GM18517 (cell line): ENCODE results near the gene CCDC33.

Source experiments
- ATAC-seq: cut with Tn5 transposase; IDR thresholded peaks from one replicate; pipeline ENCODE4 v1.9.1; 2021; ENCODE audit warnings: mild to moderate bottlenecking, moderate library complexity; ENCODE audit not compliant: unreplicated experiment

CCDC33 gene

GRCh38 chr15:74281147-74282133 is 45.3 kb downstream of the CCDC33 start:
- no peak for ATAC-seq

GRCh38 chr15:74283368-74283767 is 47.2 kb downstream of the CCDC33 start:
- no peak for ATAC-seq

- no peak for ATAC-seq
Measured at GRCh38 chr15:74289671-74290070, 53.5 kb downstream of the CCDC33 start.

GRCh38 chr15:74290645-74291044 is 54.5 kb downstream of the CCDC33 start:
- ATAC-seq: no peak

- no peak for ATAC-seq
Measured at GRCh38 chr15:74291101-74292071, 55.3 kb downstream of the CCDC33 start.

GRCh38 chr15:74293021-74293810 is 57.1 kb downstream of the CCDC33 start:
- ATAC-seq: no peak

GRCh38 chr15:74294010-74294409 is 57.9 kb downstream of the CCDC33 start:
- no peak for ATAC-seq

GRCh38 chr15:74295800-74296199 is 59.7 kb downstream of the CCDC33 start:
- ATAC-seq: no peak

GRCh38 chr15:74297887-74298286 is 61.8 kb downstream of the CCDC33 start:
- no peak for ATAC-seq

- ATAC-seq: no peak
Measured at GRCh38 chr15:74300057-74300795, 64.1 kb downstream of the CCDC33 start.

- ATAC-seq: no peak
Measured at GRCh38 chr15:74301583-74302361, 65.6 kb downstream of the CCDC33 start.

GRCh38 chr15:74302821-74303359 is 66.8 kb downstream of the CCDC33 start:
- no peak for ATAC-seq

- no peak for ATAC-seq
Measured at GRCh38 chr15:74303741-74304309, 67.7 kb downstream of the CCDC33 start.

- no peak for ATAC-seq
Measured at GRCh38 chr15:74304431-74304830, 68.3 kb downstream of the CCDC33 start.

GRCh38 chr15:74305687-74306086 is 69.6 kb downstream of the CCDC33 start:
- ATAC-seq: no peak

GRCh38 chr15:74306781-74307217 is 70.7 kb downstream of the CCDC33 start:
- no peak for ATAC-seq

GRCh38 chr15:74307827-74308811 is 72.0 kb downstream of the CCDC33 start:
- ATAC-seq: no peak
